Measurements from ENCODE around the gene LMOD1. TPM values are rescaled to one million over a fixed set of nuclear protein-coding genes. Genes with fewer than 3 reads are reported as not detected.
"Not testable (repeated sequence)": the region's sequence is repeated elsewhere in the genome, so short reads cannot be mapped to it uniquely, and the experiment has no call there.

LMOD1 gene
- total RNA-seq, 1 donor from 2014 or later = 0.26 TPM

DNA sequence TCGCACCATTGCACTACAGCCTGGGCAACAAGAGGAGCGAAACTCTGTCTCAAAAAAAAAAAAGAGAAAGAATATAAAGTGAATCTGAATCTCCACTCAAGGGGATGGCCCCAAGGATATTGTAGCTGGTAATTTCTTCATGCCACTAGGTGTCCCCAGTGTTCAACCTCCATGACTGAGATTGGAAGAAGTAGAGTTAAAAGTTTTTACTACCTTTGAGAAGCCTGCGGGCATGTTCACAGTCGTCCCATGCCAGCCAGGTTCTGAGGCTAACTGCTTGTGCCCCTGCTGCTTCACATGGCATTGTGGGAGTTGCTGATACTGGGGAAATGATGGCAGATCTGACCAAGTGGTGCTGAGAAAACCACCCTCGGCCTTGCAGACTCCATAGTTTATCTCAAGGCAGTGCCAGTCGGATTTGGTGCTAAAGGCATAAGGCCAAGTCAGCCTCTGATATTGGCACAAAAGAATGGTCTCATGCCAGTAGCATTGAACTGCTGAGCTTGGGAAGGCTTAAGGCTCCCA is 68.4 kb downstream of the LMOD1 start:
- TF ChIP-seq, protein P1, sequence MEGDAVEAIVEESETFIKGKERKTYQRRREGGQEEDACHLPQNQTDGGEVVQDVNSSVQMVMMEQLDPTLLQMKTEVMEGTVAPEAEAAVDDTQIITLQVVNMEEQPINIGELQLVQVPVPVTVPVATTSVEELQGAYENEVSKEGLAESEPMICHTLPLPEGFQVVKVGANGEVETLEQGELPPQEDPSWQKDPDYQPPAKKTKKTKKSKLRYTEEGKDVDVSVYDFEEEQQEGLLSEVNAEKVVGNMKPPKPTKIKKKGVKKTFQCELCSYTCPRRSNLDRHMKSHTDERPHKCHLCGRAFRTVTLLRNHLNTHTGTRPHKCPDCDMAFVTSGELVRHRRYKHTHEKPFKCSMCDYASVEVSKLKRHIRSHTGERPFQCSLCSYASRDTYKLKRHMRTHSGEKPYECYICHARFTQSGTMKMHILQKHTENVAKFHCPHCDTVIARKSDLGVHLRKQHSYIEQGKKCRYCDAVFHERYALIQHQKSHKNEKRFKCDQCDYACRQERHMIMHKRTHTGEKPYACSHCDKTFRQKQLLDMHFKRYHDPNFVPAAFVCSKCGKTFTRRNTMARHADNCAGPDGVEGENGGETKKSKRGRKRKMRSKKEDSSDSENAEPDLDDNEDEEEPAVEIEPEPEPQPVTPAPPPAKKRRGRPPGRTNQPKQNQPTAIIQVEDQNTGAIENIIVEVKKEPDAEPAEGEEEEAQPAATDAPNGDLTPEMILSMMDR (IDR thresholded peaks at IDR 0.05; ENCODE audit: insufficient read depth, low read length, severe bottlenecking) = peak; percentile 60
- FAIRE-seq (peak; percentile 47), DNase-seq (ENCODE audit: low read depth) (peak; percentile 55)
- peaks cover 5% of the 10 kb centered on the region for H3K36me3 ChIP-seq (ENCODE audit: control insufficient read depth, insufficient read depth, low read length)
- no peak overlapping the region for H3K4me3 ChIP-seq (ENCODE audit: low read depth, low read length)
- H3K27me3 ChIP-seq (ENCODE audit: control insufficient read depth, insufficient read depth, low read length) = no peaks in the 10 kb centered on the region

DNA sequence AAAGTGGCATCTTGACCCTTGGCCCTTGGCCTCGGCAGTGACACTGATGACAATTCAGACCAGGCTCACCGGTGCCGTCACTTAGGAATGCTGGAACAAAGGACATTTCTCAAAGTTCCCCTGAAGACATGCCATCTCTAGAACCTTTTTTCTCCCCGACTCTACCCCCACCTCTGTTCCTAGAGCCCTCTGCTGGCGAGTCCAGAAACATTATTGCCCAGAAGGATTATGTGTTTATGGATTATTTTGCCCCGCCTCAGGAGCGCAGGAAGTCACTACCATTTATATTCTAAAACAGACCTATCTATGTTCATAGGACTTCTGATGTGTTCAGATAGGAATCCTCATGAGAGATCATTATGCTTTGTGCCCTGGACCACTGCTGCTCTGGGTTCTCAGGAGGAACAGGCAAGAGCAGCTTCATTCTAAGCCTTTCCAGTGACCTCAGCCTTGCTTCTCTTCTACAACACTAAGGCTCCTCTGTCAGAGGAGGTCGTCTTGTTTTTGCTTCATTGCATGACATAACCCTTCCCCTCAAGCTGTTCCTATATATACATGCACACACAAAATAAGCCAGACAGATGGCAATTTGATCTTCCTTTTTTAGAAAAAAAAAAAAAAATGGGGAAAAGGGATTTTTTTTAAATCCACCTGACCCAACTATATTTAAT is 70.1 kb downstream of the LMOD1 start:
- peaks cover 7% of the 10 kb centered on the region for H3K36me3 ChIP-seq (ENCODE audit: control insufficient read depth, insufficient read depth, low read length)
- H3K4me3 ChIP-seq (ENCODE audit: low read depth, low read length) = no peak overlapping the region
- FAIRE-seq (no peak), DNase-seq (ENCODE audit: low read depth) (peak; percentile 18)
- H3K27me3 ChIP-seq (ENCODE audit: control insufficient read depth, insufficient read depth, low read length) = no peaks in the 10 kb centered on the region
- TF ChIP-seq, protein P1 (IDR thresholded peaks at IDR 0.05; ENCODE audit: insufficient read depth, low read length, severe bottlenecking) = peak; percentile 29

DNA sequence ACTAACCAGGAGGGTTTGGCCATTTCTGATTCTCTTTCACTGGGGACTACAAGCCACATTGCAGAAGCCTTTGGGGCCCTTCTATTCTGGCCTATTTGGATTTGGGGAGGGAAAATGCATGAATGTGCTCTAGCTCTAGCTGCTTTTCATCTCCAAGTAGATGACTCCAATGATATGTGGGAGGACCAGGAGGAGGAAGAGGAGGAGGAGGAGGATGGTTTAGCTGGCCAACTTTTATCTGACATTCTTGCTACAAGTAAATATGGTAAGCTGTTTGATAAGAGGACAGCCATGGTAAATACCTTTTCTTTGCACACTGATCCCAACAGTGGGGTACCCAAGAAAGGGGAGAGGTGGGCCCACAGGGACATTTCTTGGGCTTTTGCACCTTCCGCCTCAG is 71.7 kb downstream of the LMOD1 start:
- TF ChIP-seq, protein P1 (IDR thresholded peaks at IDR 0.05; ENCODE audit: insufficient read depth, low read length, severe bottlenecking) = no peak
- FAIRE-seq (no peak), DNase-seq (ENCODE audit: low read depth) (no peak)
- Histone ChIP-seq H3K4me3 (ENCODE audit: low read depth, low read length) (no peak overlapping the region), H3K27me3 (ENCODE audit: control insufficient read depth, insufficient read depth, low read length) (no peaks in the 10 kb centered on the region), H3K36me3 (ENCODE audit: control insufficient read depth, insufficient read depth, low read length) (peaks cover 16% of the 10 kb centered on the region)

DNA sequence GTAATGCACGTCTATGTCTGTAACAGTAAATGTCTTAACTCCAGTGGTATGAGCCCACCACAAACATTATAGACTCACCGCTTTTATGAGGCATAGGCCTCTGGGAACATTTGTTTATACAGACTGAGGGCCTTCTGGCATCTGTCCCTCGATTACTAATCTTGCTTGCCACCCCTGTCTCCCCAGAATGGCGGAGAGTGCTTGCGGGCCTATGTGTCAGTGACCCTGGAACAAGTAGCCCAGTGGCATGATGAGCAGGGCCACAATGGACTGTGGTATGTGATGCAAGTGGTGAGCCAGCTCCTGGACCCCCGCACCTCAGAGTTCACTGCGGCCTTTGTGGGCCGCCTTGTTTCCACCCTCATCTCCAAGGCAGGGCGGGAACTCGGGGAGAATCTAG is 76.0 kb downstream of the LMOD1 start:
- H3K27me3 ChIP-seq (ENCODE audit: control insufficient read depth, insufficient read depth, low read length) = no peaks in the 10 kb centered on the region
- FAIRE-seq (no peak), DNase-seq (ENCODE audit: low read depth) (no peak)
- peaks cover 17% of the 10 kb centered on the region for H3K36me3 ChIP-seq (ENCODE audit: control insufficient read depth, insufficient read depth, low read length)
- TF ChIP-seq, protein P1 (IDR thresholded peaks at IDR 0.05; ENCODE audit: insufficient read depth, low read length, severe bottlenecking) = no peak
- H3K4me3 ChIP-seq (ENCODE audit: low read depth, low read length) = no peak overlapping the region

DNA sequence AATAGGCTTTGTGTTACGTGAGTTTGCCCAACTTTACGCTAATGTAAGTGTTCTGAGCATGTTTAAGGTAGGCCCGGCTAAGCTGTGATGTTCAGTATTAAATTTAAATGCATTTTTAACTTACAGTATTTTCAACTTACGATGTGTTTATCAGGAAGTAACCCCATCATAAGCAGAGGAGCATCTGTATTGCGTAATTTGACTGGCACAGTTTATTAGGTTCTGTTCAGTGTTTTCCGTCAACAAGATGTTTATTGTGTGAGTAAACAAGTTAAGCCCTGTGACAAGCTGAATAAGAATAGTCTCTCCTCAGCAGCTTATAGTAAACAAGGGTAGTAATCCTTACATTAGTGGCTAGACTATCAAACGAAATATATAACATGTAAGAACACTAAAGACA is 84.9 kb downstream of the LMOD1 start:
- FAIRE-seq (no peak), DNase-seq (ENCODE audit: low read depth) (no peak)
- Histone ChIP-seq H3K36me3 (ENCODE audit: control insufficient read depth, insufficient read depth, low read length) (peaks cover 5% of the 10 kb centered on the region), H3K4me3 (ENCODE audit: low read depth, low read length) (no peak overlapping the region), H3K27me3 (ENCODE audit: control insufficient read depth, insufficient read depth, low read length) (no peaks in the 10 kb centered on the region)
- TF ChIP-seq, protein P1 (IDR thresholded peaks at IDR 0.05; ENCODE audit: insufficient read depth, low read length, severe bottlenecking) = no peak

DNA sequence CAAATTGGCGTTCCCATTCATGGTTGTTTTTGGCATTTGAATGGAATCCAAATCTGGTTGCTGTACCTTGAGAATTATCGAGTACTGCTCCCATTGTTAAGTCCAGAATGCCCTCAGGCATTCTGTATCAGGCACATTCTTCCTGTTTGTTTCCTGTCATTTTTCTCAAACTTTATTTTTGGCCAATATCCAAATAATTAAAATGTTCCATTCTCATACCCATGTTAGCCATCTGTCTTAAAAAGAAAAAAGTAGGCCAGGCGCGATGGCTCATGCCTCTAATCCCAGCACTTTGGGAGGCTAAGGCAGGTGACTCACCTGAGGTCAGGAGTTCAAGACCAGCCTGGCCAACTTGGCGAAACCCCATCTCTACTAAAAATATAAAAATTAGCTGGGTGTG is 86.9 kb downstream of the LMOD1 start:
- Histone ChIP-seq H3K27me3 (ENCODE audit: control insufficient read depth, insufficient read depth, low read length) (no peaks in the 10 kb centered on the region), H3K4me3 (ENCODE audit: low read depth, low read length) (no peak overlapping the region), H3K36me3 (ENCODE audit: control insufficient read depth, insufficient read depth, low read length) (peaks cover 8% of the 10 kb centered on the region)
- FAIRE-seq = no peak
- DNase-seq (ENCODE audit: low read depth) = no peak
- TF ChIP-seq, protein P1 (IDR thresholded peaks at IDR 0.05; ENCODE audit: insufficient read depth, low read length, severe bottlenecking) = no peak

DNA sequence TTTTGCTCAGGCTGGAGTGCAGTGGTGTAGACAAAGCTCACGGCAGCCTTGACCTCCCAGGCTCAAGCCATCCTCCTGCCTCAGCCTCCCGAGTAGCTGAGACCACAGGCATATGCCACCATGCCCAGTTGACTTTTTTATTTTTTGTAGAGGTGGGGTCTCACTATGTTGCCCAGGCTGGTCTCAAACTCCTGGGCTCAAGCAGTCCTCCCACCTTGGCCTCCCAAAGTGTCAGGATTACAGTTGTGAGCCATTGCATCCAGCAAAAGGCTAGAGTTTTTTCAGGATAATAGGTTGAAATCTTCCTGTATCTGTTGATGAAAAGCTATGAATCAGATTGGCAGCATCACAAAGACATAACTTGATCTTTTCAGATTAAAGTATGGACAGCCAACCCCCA is 89.6 kb downstream of the LMOD1 start:
- H3K36me3 ChIP-seq (ENCODE audit: control insufficient read depth, insufficient read depth, low read length) = peaks cover 13% of the 10 kb centered on the region

More for the DNA sequence above, 89.6 kb downstream of the LMOD1 start:
- FAIRE-seq; DNase-seq (ENCODE audit: low read depth); H3K27me3 ChIP-seq (ENCODE audit: control insufficient read depth, insufficient read depth, low read length); H3K4me3 ChIP-seq (ENCODE audit: low read depth, low read length): not testable (repeated sequence)
